GM21528 (cell line): Measurements from ENCODE around the gene COP1.

ENCODE experiments used
- ATAC-seq: cut with Tn5 transposase; IDR thresholded peaks from one replicate; pipeline ENCODE4 v1.9.1; 2021; ENCODE audit warnings: mild to moderate bottlenecking, moderate library complexity; ENCODE audit not compliant: unreplicated experiment, low FRiP score

The COP1 gene

GRCh38 chr1:175978476-175978875 is 228.6 kb downstream of the COP1 start:
- no peak for ATAC-seq

- ATAC-seq = no peak
These were observed 230.0 kb downstream of the COP1 start for GRCh38 chr1:175976865-175977642.

- ATAC-seq = no peak
These were observed 237.9 kb downstream of the COP1 start for GRCh38 chr1:175969231-175969630.

GRCh38 chr1:175968486-175969172 is 238.5 kb downstream of the COP1 start:
- no peak for ATAC-seq

GRCh38 chr1:175963740-175964139 is 243.3 kb downstream of the COP1 start:
- no peak for ATAC-seq

- no peak for ATAC-seq
These were observed 246.9 kb downstream of the COP1 start for GRCh38 chr1:175960169-175960568.

GRCh38 chr1:175951627-175952026 is 255.5 kb downstream of the COP1 start:
- ATAC-seq = no peak

- ATAC-seq = no peak
These were observed 259.3 kb downstream of the COP1 start for GRCh38 chr1:175947771-175948170.

- no peak for ATAC-seq
These were observed 262.5 kb downstream of the COP1 start for GRCh38 chr1:175944591-175944990.

GRCh38 chr1:175941164-175941563 is 265.9 kb downstream of the COP1 start:
- ATAC-seq = no peak

- ATAC-seq = no peak
These were observed 270.4 kb downstream of the COP1 start for GRCh38 chr1:175936736-175937135.

- no peak for ATAC-seq
These were observed 271.4 kb downstream of the COP1 start for GRCh38 chr1:175935566-175936115.

- ATAC-seq = no peak
These were observed 271.9 kb downstream of the COP1 start for GRCh38 chr1:175935166-175935565.

GRCh38 chr1:175933801-175934200 is 273.3 kb downstream of the COP1 start:
- no peak for ATAC-seq

- no peak for ATAC-seq
These were observed 279.1 kb downstream of the COP1 start for GRCh38 chr1:175927944-175928343.

- ATAC-seq = no peak
These were observed 284.7 kb downstream of the COP1 start for GRCh38 chr1:175922254-175922881.

GRCh38 chr1:175920381-175920780 is 286.7 kb downstream of the COP1 start:
- ATAC-seq = no peak

- no peak for ATAC-seq
These were observed 288.1 kb downstream of the COP1 start for GRCh38 chr1:175919001-175919400.

- no peak for ATAC-seq
These were observed 288.7 kb downstream of the COP1 start for GRCh38 chr1:175918364-175918801.

GRCh38 chr1:175914115-175914514 is 293.0 kb downstream of the COP1 start:
- ATAC-seq = no peak

- no peak for ATAC-seq
These were observed 295.9 kb downstream of the COP1 start for GRCh38 chr1:175911138-175911537.
